22Rv1 (cell line): Measurements from ENCODE around the gene NBEA.

ENCODE experiments used
- H3K27ac ChIP-seq: fragments of 450-650 bp; 2 replicates; pipeline ENCODE4 v1.5.1; 2017
- ZFX ChIP-seq: fragments of 450-650 bp; IDR thresholded peaks from 2 replicates; pipeline ENCODE4 v1.6.1; 2017; ENCODE audit warnings: antibody characterized with exemption, borderline replicate concordance
- TF ChIP-seq, protein P1 (sequence below): fragments of 450-650 bp; IDR thresholded peaks from 2 replicates; pipeline ENCODE4 v1.5.1; 2017; ENCODE audit warnings: mild to moderate bottlenecking

Gene NBEA

DNA sequence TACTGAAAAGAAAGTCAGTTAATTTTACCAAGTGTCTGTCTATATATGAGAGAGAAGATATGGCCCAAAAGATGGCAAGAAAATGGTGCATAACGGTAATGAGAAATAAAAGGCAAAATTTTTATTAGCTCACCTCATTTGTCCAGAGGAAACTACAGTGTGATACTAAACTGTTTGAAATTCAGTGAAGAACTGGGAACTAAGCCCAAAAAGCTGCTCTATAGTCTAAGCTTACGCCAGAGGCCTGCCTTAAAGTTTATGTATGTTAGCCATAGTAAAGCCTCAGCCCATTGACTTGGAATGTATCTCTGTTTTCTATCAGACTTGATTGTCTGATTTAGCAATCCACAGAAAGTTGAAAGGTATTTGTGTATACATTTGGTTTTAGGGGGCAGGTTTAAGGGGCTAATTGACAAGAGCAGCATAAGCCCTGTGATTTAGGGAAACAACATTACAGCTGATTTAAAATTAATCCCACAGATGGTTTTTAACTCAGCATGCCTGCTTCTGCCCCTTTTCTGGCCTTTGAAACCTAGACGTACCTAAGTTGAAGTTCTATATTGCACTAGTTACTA, 625.4 kb downstream of the NBEA start:
- no peak for TF ChIP-seq ZFX
- H3K27ac ChIP-seq: no peak overlapping the region

DNA sequence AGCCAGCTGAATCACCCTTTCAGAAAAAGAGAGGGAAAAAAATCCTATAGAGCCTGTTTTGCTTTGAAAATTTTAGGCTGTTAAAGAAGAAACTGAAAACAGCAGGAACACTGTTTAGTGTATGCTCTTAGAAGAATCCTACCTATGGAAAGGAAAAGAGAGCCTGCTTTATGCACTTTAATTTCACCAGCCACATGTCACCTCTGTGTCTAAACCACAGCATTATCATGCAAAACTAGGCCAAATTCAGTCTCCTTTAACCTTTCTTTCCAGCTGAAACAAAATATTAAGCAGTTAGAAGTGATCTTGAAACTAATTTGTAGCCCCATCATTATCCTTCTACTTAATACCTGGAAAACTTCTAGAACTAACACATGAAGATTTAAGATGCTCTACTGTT, 631.6 kb downstream of the NBEA start:
- no peak overlapping the region for H3K27ac ChIP-seq
- TF ChIP-seq, protein P1, sequence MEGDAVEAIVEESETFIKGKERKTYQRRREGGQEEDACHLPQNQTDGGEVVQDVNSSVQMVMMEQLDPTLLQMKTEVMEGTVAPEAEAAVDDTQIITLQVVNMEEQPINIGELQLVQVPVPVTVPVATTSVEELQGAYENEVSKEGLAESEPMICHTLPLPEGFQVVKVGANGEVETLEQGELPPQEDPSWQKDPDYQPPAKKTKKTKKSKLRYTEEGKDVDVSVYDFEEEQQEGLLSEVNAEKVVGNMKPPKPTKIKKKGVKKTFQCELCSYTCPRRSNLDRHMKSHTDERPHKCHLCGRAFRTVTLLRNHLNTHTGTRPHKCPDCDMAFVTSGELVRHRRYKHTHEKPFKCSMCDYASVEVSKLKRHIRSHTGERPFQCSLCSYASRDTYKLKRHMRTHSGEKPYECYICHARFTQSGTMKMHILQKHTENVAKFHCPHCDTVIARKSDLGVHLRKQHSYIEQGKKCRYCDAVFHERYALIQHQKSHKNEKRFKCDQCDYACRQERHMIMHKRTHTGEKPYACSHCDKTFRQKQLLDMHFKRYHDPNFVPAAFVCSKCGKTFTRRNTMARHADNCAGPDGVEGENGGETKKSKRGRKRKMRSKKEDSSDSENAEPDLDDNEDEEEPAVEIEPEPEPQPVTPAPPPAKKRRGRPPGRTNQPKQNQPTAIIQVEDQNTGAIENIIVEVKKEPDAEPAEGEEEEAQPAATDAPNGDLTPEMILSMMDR: no peak
- TF ChIP-seq ZFX: no peak

DNA sequence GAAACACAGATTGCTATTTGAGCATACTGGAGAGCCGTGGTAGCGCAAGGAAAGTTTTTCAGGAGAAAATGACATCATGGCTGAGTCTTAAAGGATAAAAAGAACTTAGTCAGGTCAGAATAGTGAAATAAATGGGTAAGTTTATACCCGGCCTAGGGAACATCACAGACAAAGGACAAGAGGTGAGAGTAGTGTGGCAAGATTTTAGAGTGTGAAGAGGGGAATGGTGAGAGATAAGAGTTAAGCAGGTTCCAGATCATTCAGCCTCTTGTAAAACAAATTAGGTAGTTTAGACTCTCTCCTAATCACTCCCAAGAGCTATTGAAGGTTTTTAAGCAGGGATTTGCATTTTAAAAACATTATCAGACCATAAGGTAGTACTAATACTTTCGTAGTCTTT, 650.4 kb downstream of the NBEA start:
- TF ChIP-seq ZFX: no peak
- TF ChIP-seq, protein P1: no peak

DNA sequence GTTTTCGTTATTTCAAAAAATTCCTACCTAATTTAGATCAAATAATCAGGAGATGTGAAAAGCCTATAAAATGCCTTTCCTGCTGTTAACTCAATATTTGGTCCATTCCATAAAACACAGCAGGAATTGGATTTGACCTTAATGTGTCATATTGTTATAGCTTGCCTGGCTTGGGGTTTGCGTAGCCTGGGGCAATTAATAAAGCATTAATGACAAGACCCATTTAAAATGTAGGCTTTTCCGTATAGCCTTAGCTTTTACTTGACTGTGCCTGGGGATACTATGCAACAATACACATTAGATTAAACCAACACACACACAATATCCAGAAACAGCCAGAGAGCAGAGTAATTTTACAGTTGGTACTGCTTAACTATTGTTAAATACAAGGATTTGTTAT, 651.6 kb downstream of the NBEA start:
- H3K27ac ChIP-seq: no peak overlapping the region
- TF ChIP-seq, protein P1: no peak

More for the DNA sequence above, 650.4 kb downstream of the NBEA start:
- H3K27ac ChIP-seq: no peak overlapping the region

DNA sequence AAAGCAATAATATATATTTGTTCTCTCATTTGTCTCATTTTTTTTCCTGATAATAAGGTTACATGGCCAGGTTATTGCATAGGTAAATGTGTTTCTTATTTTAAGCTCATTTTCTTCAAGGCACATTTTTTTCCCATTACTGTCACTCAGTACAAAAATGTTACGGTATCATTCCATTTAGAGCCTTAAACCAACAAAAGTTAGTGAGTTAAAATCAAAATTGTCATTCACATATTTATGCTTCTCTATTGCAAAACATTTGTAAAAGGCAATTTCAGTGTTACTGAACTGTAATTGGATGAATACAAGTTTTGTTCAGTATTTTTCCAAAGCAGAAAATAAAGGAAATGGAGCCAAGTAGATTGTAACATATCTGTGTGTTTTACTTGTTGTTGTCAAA, 652.0 kb downstream of the NBEA start:
- no peak overlapping the region for H3K27ac ChIP-seq
- TF ChIP-seq ZFX: no peak

DNA sequence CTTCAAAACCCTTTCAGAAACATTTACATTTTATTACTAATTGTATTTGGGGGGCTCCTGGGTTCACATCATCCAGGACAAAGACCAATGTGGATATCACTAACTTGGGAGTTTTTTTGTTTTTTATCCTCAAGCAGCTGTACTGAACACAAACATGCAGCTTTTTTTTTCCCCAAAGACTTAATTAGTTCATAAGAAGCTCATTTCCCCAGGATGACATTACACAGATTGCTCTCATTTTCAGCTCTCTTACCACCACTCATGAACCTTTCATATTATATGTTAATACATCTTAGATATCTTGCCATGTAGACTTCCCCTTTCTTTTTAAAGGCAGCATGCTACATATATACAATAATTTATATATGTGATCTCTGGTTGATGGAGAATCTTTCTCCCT, 653.1 kb downstream of the NBEA start:
- TF ChIP-seq, protein P1: no peak
- TF ChIP-seq ZFX: no peak
- no peak overlapping the region for H3K27ac ChIP-seq

DNA sequence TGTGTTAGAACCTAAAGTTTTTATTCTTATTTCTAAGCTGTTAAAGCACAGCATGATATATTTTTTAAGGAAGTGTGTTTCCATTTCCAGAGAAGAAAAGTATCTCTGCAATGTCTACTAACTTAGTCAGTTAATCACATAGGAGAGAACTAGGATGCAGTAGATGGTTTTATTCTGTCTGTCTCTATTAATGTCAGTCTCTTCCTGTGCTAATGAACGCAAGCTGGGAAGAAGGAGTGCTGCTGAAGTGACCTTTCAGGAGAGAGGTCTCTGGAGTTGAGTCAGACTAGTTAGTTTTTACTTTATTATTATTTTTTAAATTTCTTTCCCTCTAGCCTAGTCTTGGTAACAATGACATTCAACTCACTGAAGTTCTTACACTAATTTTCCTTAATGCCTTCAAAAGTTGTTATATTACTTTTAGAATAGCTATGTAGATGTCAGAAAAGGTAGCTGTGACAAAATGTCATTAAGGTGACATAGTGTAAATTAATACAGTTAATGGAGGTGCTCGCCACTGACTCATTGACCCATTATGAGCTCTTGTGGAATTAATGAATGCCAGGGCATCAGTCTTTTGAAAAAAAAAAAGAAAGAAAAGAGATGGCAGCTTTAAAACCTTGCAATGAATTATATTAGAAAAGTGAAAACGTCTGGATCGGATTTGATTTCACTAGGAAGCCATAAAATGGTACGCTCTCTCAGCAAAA, 654.4 kb downstream of the NBEA start:
- TF ChIP-seq, protein P1: no peak
- TF ChIP-seq ZFX: no peak
- no peak overlapping the region for H3K27ac ChIP-seq

DNA sequence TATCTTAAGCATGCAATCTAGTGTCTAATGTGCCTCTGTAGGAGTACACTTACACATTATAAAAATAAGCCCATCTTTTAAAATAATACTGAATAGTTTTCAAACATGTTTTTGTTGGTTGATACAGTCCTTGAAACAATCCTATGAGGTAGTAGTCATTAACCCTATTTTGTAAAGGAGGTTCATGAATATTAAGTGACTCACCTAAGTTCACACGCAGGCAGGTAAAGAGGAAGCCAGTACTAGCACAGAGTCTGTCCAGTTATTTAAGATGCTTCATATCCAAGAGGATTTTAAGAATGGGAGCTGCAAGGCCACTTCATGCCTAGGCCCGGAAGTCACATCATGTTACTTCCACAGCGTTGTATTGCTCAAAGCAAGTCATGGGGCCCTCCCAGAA, 655.4 kb downstream of the NBEA start:
- no peak overlapping the region for H3K27ac ChIP-seq
- TF ChIP-seq, protein P1: no peak
- TF ChIP-seq ZFX: no peak
